HG03571 (cell line): ENCODE results near the gene HSD17B7.

Experiments
- ATAC-seq: cut with Tn5 transposase; IDR thresholded peaks from one replicate; pipeline ENCODE4 v1.9.1; 2021; ENCODE audit not compliant: unreplicated experiment

HSD17B7 gene

DNA sequence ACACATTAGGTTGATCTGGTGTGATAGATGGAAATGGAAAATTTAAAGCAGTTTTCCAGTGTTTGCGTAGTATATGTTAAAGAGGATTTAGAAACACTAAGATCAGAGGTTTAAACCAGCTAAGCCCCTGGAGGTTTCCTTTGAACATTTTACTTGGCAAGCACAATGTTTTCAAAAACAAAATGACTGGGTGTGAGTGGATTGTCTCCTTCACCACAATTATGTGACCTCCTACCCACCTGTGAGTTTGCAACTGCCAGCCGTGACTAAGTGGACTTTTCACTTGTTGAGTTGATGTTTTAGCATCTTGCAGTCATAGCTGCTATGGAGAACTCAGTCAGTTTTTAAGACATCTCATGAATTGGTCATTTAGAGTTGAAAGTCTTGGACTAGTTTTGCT, 65.8 kb downstream of the HSD17B7 start:
- ATAC-seq: no peak

DNA sequence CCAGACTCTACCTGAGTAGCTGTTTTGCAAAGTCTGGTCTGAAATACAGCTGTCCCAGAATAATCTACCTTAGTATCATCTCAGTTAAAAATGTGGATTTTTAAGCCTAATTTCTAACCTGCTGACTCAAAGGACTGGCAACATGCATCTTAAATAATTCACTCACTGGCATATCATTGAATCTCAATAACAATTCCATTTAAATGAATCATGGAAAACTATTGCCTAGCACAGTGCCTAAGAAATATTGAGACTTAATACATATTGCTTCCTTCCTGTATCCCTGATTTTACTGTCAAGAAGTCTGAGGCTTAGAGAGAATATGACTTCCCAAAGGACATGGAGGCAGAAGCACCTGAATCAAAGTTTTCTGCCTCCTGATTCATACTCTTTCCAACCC, 67.3 kb downstream of the HSD17B7 start:
- no peak for ATAC-seq

DNA sequence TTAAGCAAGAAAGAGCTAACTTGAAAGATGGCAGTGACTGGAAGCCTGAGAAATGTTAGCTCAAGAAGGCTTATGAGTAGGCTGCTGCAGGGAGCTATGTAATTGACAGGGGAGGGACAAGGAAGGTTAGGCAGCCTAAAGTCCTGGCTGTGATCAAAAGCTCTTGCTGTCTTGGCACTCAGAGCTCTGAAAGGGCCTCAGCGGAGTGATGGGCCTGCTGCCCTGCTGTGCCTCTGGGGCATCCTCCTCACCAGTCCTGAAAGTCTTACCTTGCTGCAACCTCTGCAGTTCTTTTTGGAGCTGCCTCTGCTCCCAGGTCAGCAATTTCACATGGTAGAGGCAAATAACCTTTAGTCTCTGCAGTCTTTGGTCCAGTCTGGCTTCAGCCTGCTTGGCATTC, 68.7 kb downstream of the HSD17B7 start:
- no peak for ATAC-seq

DNA sequence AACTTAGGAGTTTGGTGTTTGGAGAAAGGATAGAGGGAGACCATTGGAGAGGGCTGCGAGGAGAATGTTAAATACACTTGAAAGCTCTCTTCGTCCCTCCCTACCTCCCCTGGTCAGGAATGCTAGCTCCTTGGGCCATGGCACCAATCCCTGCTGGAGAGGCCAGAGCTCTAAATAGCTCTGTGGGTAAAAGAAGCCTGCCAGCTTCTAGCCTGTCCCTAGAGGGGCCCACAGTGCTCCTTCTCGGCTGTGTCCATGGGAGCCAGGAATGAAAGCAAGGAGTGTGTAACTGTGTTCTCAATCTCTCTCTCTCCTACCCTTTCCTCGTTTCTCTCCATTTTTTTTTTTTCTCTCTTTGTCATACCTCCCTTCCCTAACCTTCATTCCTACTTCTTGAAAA, 70.6 kb downstream of the HSD17B7 start, which contains the start of gene CCDC190:
CCDC190 (minus strand) TSS at position 75 of the 400 bp plus-strand sequence. CDS start 1,529 bp downstream, outside the sequence.
- no peak for ATAC-seq

DNA sequence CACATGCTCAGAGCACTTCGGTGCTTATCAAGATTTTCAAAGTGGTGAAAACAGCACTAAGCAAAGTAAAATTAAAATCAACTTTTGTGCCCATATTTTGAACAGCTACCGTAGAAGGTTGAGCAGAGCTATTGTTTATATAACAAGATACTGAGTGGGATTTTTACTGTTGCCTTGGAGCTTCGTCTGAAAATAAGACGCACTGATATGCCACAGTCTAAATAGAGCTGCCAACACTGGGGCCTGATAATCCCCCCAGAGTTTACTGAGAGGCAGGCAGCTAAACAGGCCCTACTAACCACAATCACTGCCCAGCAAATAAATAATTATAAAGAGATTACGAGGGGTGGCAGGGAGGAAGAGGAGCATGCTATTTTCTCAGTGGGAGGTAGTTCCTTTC, 71.1 kb downstream of the HSD17B7 start:
- ATAC-seq: no peak
